Limb (tissue), 2 donors: Measurements from ENCODE around the gene SH3PXD2A.

Experiments used
- DNase-seq, 2 donors: peaks; one replicate each; pipeline ENCODE4 v3.0.0-alpha.2; 2016; ENCODE audit errors: extremely low spot score in 2 of 2

Gene SH3PXD2A

GRCh38 chr10:103835096-103836050 lies 20.0 kb downstream of the SH3PXD2A start:
- peak; percentile 55 to 69 for DNase-seq

GRCh38 chr10:103834436-103835095 lies 20.8 kb downstream of the SH3PXD2A start:
- DNase-seq = no peak

GRCh38 chr10:103833731-103834365 lies 21.5 kb downstream of the SH3PXD2A start:
- no peak for DNase-seq

- DNase-seq = no peak
These were observed 22.6 kb downstream of the SH3PXD2A start for GRCh38 chr10:103832806-103833205.

- DNase-seq = no peak
These were observed 25.4 kb downstream of the SH3PXD2A start for GRCh38 chr10:103829838-103830465.

GRCh38 chr10:103829278-103829677 lies 26.1 kb downstream of the SH3PXD2A start:
- no peak for DNase-seq

- no peak for DNase-seq
These were observed 26.7 kb downstream of the SH3PXD2A start for GRCh38 chr10:103828587-103829197.

- no peak for DNase-seq
These were observed 27.3 kb downstream of the SH3PXD2A start for GRCh38 chr10:103828107-103828506.

- DNase-seq = no peak
These were observed 28.5 kb downstream of the SH3PXD2A start for GRCh38 chr10:103826885-103827284.

GRCh38 chr10:103824281-103824680 lies 31.1 kb downstream of the SH3PXD2A start:
- no peak for DNase-seq

GRCh38 chr10:103823706-103824272 lies 31.6 kb downstream of the SH3PXD2A start:
- DNase-seq = no peak

GRCh38 chr10:103822800-103823199 lies 32.6 kb downstream of the SH3PXD2A start:
- no peak for DNase-seq

GRCh38 chr10:103822107-103822716 lies 33.2 kb downstream of the SH3PXD2A start:
- DNase-seq = no peak

GRCh38 chr10:103820101-103821062 lies 35.0 kb downstream of the SH3PXD2A start:
- DNase-seq = peak; percentile 86 to 89

- DNase-seq = no peak
These were observed 35.9 kb downstream of the SH3PXD2A start for GRCh38 chr10:103819493-103819892.

- DNase-seq = no peak
These were observed 36.5 kb downstream of the SH3PXD2A start for GRCh38 chr10:103818765-103819374.

GRCh38 chr10:103818105-103818504 lies 37.3 kb downstream of the SH3PXD2A start:
- no peak for DNase-seq

- DNase-seq = no peak
These were observed 38.9 kb downstream of the SH3PXD2A start for GRCh38 chr10:103816431-103816830.
